Measurements from ENCODE around the gene ANKFY1. TPM values are rescaled to one million over a fixed set of nuclear protein-coding genes. Genes with fewer than 3 reads are reported as not detected.

The ANKFY1 gene
- total and polyA plus RNA-seq, 2 experiments from 2014 or later = 20.1 to 24.2 TPM

GRCh38 chr17:4221899-4222659, 41.7 kb downstream of the ANKFY1 start:
- Histone ChIP-seq H3F3A (ENCODE audit: insufficient read depth) (peaks cover 3% of the 10 kb centered on the region; the same call in 1 of the 2 replicates), H3K9me2 (ENCODE audit: insufficient read depth) (no peaks in the 10 kb centered on the region), H3K4me1 (ENCODE audit: insufficient read depth) (0 out of 2 replicates have a peak, but pooled peaks cover 4% of the 10 kb centered on the region), H3K9me3 (ENCODE audit: low read depth) (no peaks in the 10 kb centered on the region), H4K20me1 (ENCODE audit: insufficient read depth) (no peaks in the 10 kb centered on the region), H3K79me2 (ENCODE audit: insufficient read depth) (peaks cover 43% of the 10 kb centered on the region), H3K27me3 (replicated peaks; ENCODE audit: insufficient read depth) (no peaks in the 10 kb centered on the region), H3K9ac (no peak overlapping the region), H3K27ac (no peak overlapping the region), H3K4me2 (ENCODE audit: unreplicated experiment) (no peak overlapping the region), H2AFZ (no peak overlapping the region), H3K4me3 (no peak overlapping the region), H3K36me3 (ENCODE audit: low read depth) (0 out of 2 replicates have a peak, but pooled peaks cover 3% of the 10 kb centered on the region)
- DNase-seq = no peak
- in situ Hi-C loops (cut with MboI) = no loop called here
- WGBS, 2 experiments (ENCODE audit: low coverage in 1 of 2, low lambda C conversion rate in 2 of 2, missing lambda C conversion rate in 2 of 2) = 97% methylated on average over 17 to 46 of the region's 47 CpGs
- no peak for TF ChIP-seq EZH2 (IDR thresholded peaks at IDR 0.05; ENCODE audit: insufficient read depth, poor library complexity, severe bottlenecking)
- TF ChIP-seq EZH2phosphoT487 (IDR thresholded peaks at IDR 0.05; ENCODE audit: insufficient read depth, low read depth) = no peak

- WGBS, 2 experiments (ENCODE audit: low coverage in 1 of 2, low lambda C conversion rate in 2 of 2, missing lambda C conversion rate in 2 of 2) = 81 to 86% methylated on average over 4 of the region's 4 CpGs
- in situ Hi-C loops (cut with MboI) = no loop called here
- no peak overlapping the region for H2AFZ ChIP-seq
- TF ChIP-seq EZH2 (IDR thresholded peaks at IDR 0.05; ENCODE audit: insufficient read depth, poor library complexity, severe bottlenecking) (no peak), EZH2phosphoT487 (IDR thresholded peaks at IDR 0.05; ENCODE audit: insufficient read depth, low read depth) (no peak)
- no peak overlapping the region for H3K4me3 ChIP-seq
- no peak overlapping the region for H3K27ac ChIP-seq
- no peaks in the 10 kb centered on the region for H3K9me3 ChIP-seq (ENCODE audit: low read depth)
- H3K4me2 ChIP-seq (ENCODE audit: unreplicated experiment) = no peak overlapping the region
- no peak overlapping the region for H3K9ac ChIP-seq
- 0 out of 2 replicates have a peak, but pooled peaks cover 3% of the 10 kb centered on the region for H3K36me3 ChIP-seq (ENCODE audit: low read depth)
- no peak for DNase-seq
- H3K27me3 ChIP-seq (replicated peaks; ENCODE audit: insufficient read depth) = no peaks in the 10 kb centered on the region
- H3K79me2 ChIP-seq (ENCODE audit: insufficient read depth) = peaks cover 37% of the 10 kb centered on the region
- peaks cover 6% of the 10 kb centered on the region; the same call in 1 of the 2 replicates for H3F3A ChIP-seq (ENCODE audit: insufficient read depth)
- no peaks in the 10 kb centered on the region for H3K9me2 ChIP-seq (ENCODE audit: insufficient read depth)
- no peaks in the 10 kb centered on the region for H4K20me1 ChIP-seq (ENCODE audit: insufficient read depth)
- H3K4me1 ChIP-seq (ENCODE audit: insufficient read depth) = 0 out of 2 replicates have a peak, but pooled peaks cover 4% of the 10 kb centered on the region
These were observed 42.6 kb downstream of the ANKFY1 start for GRCh38 chr17:4221163-4221562.

- WGBS, 2 experiments (ENCODE audit: low coverage in 1 of 2, low lambda C conversion rate in 2 of 2, missing lambda C conversion rate in 2 of 2) = 69 to 71% methylated on average over 7 of the region's 7 CpGs
- H3K27me3 ChIP-seq (replicated peaks; ENCODE audit: insufficient read depth) = no peaks in the 10 kb centered on the region
- H3F3A ChIP-seq (ENCODE audit: insufficient read depth) = peaks cover 6% of the 10 kb centered on the region; the same call in 1 of the 2 replicates
- peaks cover 37% of the 10 kb centered on the region; the same call in 1 of the 2 replicates for H3K79me2 ChIP-seq (ENCODE audit: insufficient read depth)
- in situ Hi-C loops (cut with MboI) = no loop called here
- H3K36me3 ChIP-seq (ENCODE audit: low read depth) = 0 out of 2 replicates have a peak, but pooled peaks cover 3% of the 10 kb centered on the region
- no peaks in the 10 kb centered on the region for H3K9me3 ChIP-seq (ENCODE audit: low read depth)
- DNase-seq = no peak
- H2AFZ ChIP-seq = no peak overlapping the region
- H3K4me1 ChIP-seq (ENCODE audit: insufficient read depth) = 0 out of 2 replicates have a peak, but pooled peaks cover 4% of the 10 kb centered on the region
- H3K9me2 ChIP-seq (ENCODE audit: insufficient read depth) = no peaks in the 10 kb centered on the region
- no peaks in the 10 kb centered on the region for H4K20me1 ChIP-seq (ENCODE audit: insufficient read depth)
- H3K27ac ChIP-seq = no peak overlapping the region
- H3K4me2 ChIP-seq (ENCODE audit: unreplicated experiment) = no peak overlapping the region
- H3K9ac ChIP-seq = no peak overlapping the region
- H3K4me3 ChIP-seq = no peak overlapping the region
- TF ChIP-seq EZH2 (IDR thresholded peaks at IDR 0.05; ENCODE audit: insufficient read depth, poor library complexity, severe bottlenecking) (no peak), EZH2phosphoT487 (IDR thresholded peaks at IDR 0.05; ENCODE audit: insufficient read depth, low read depth) (no peak)
These were observed 43.1 kb downstream of the ANKFY1 start for GRCh38 chr17:4220655-4221054.

- Histone ChIP-seq H3F3A (ENCODE audit: insufficient read depth) (peaks cover 6% of the 10 kb centered on the region; the same call in 1 of the 2 replicates), H4K20me1 (ENCODE audit: insufficient read depth) (no peaks in the 10 kb centered on the region), H3K79me2 (ENCODE audit: insufficient read depth) (peaks cover 32% of the 10 kb centered on the region), H3K4me3 (no peak overlapping the region), H3K9me3 (ENCODE audit: low read depth) (no peaks in the 10 kb centered on the region), H3K9me2 (ENCODE audit: insufficient read depth) (no peaks in the 10 kb centered on the region), H3K27ac (no peak overlapping the region), H3K9ac (no peak overlapping the region), H3K27me3 (replicated peaks; ENCODE audit: insufficient read depth) (no peaks in the 10 kb centered on the region), H3K4me2 (ENCODE audit: unreplicated experiment) (no peak overlapping the region), H3K36me3 (ENCODE audit: low read depth) (0 out of 2 replicates have a peak, but pooled peaks cover 3% of the 10 kb centered on the region), H3K4me1 (ENCODE audit: insufficient read depth) (0 out of 2 replicates have a peak, but pooled peaks cover 4% of the 10 kb centered on the region), H2AFZ (no peak overlapping the region)
- no peak for TF ChIP-seq EZH2phosphoT487 (IDR thresholded peaks at IDR 0.05; ENCODE audit: insufficient read depth, low read depth)
- no peak for TF ChIP-seq EZH2 (IDR thresholded peaks at IDR 0.05; ENCODE audit: insufficient read depth, poor library complexity, severe bottlenecking)
- DNase-seq = no peak
- in situ Hi-C loops (cut with MboI) = loop anchor here (10.0 kb wide), 1 partner anchor 196 kb away; no protein-coding TSS in a partner anchor
- WGBS, 2 experiments (ENCODE audit: low coverage in 1 of 2, low lambda C conversion rate in 2 of 2, missing lambda C conversion rate in 2 of 2) = 97 to 98% methylated on average over 3 of the region's 3 CpGs
These were observed 44.5 kb downstream of the ANKFY1 start for GRCh38 chr17:4219241-4219640.
